Endodermal cell (in vitro differentiated cells): ENCODE results near the gene SEMA5A. TPM values are rescaled to one million over a fixed set of nuclear protein-coding genes. Genes with fewer than 3 reads are reported as not detected.

ENCODE experiments used
- DNase-seq: peaks from one replicate; pipeline ENCODE4 v3.0.0-alpha.2; 2017
- H3K27ac ChIP-seq: 2 replicates; pipeline ENCODE4 v1.5.1; 2013; ENCODE audit warnings: mild to moderate bottlenecking, low read depth, low read length, moderate library complexity
- H3K27me3 ChIP-seq: 2 replicates; pipeline ENCODE4 v1.6.1; 2013; ENCODE audit warnings: mild to moderate bottlenecking, low read length, moderate library complexity; ENCODE audit not compliant: insufficient read depth, control insufficient read depth, poor library complexity, severe bottlenecking
- H3K36me3 ChIP-seq: 2 replicates; pipeline ENCODE4 v1.7.0; 2013; ENCODE audit warnings: mild to moderate bottlenecking, low read length, moderate library complexity; ENCODE audit not compliant: control insufficient read depth, insufficient read depth
- H3K4me1 ChIP-seq: one replicate; pipeline ENCODE4 v1.7.0; 2013; ENCODE audit warnings: low read length; ENCODE audit not compliant: control insufficient read depth, insufficient read depth
- H3K4me3 ChIP-seq: 2 replicates; pipeline ENCODE4 v1.5.1; 2013; ENCODE audit warnings: mild to moderate bottlenecking, low read length, moderate library complexity
- H3K9ac ChIP-seq: 2 replicates; pipeline ENCODE4 v1.6.1; 2013; ENCODE audit warnings: mild to moderate bottlenecking, low read length, moderate library complexity; ENCODE audit not compliant: poor library complexity, severe bottlenecking; ENCODE audit errors: extremely low read depth
- H3K9me3 ChIP-seq: 2 replicates; pipeline ENCODE4 v1.6.1; 2013; ENCODE audit warnings: mild to moderate bottlenecking, low read length, moderate library complexity; ENCODE audit not compliant: control insufficient read depth
- H3K27ac Mint-ChIP-seq: 2 replicates; pipeline ENCODE4 v1.8.0; 2020; ENCODE audit warnings: mixed read lengths
- H3K27me3 Mint-ChIP-seq: 2 replicates; pipeline ENCODE4 v1.8.0; 2021; ENCODE audit warnings: mild to moderate bottlenecking, mixed read lengths; ENCODE audit not compliant: insufficient read depth
- H3K36me3 Mint-ChIP-seq: 2 replicates; pipeline ENCODE4 v1.8.0; 2020; ENCODE audit warnings: low read depth, mixed read lengths
- H3K4me1 Mint-ChIP-seq: 2 replicates; pipeline ENCODE4 v1.8.0; 2020; ENCODE audit warnings: mixed read lengths
- H3K4me3 Mint-ChIP-seq: 2 replicates; pipeline ENCODE4 v1.8.0; 2020; ENCODE audit warnings: mild to moderate bottlenecking, moderate library complexity, mixed read lengths
- H3K9me3 Mint-ChIP-seq: 2 replicates; pipeline ENCODE4 v1.8.0; 2020; ENCODE audit warnings: mild to moderate bottlenecking, mixed read lengths
- CTCF ChIP-seq: fragments of 200-600 bp; sonication (generic); conservative IDR thresholded peaks from 2 replicates; pipeline ENCODE4 v1.5.0; 2021; ENCODE audit warnings: antibody characterized with exemption, mild to moderate bottlenecking
- WGBS, 2 experiments: methylation state at CpG; one replicate each; pipeline versions ENCODE4 v1.1.5 to v1.1.7; 2013; ENCODE audit warnings: missing lambda C conversion rate in 2 of 2, mixed read lengths in 1 of 2; ENCODE audit not compliant: insufficient coverage in 1 of 2, insufficient read length in 1 of 2; 5-methylcytosine and 5-hydroxymethylcytosine counted together
- total RNA-seq, 2 donors: library from RNA; stranded (reverse); fragmentation: NEBNext Ultra II Directional in 1 of 2; extraction: Animal tissue kit (Norgen Biotek cat#: 25700) in 1 of 2; gene quantifications; 2 replicates in 1 of 2; 3 replicates in 1 of 2; pipeline ENCODE4 v1.2.1, GENCODE V29; 2021

SEMA5A gene
- total RNA-seq, 2 donors from 2014 or later, result 46.8 to 77.8 TPM

- Histone ChIP-seq H3K4me1 (peaks cover 4% of the 10 kb centered on the region), H3K9me3 (peaks cover 13% of the 10 kb centered on the region), H3K36me3 (peaks cover 18% of the 10 kb centered on the region), H3K27ac (no peak overlapping the region), H3K4me3 (no peak overlapping the region), H3K9ac (no peak overlapping the region), H3K27me3 (no peaks in the 10 kb centered on the region)
- H3K27ac Mint-ChIP-seq, result no peak overlapping the region
- no peaks in the 10 kb centered on the region for H3K4me1 Mint-ChIP-seq
- H3K27me3 Mint-ChIP-seq, result no peaks in the 10 kb centered on the region
- H3K9me3 Mint-ChIP-seq, result no peaks in the 10 kb centered on the region
- DNase-seq, result no peak
- 79 to 87% methylated on average over 4 to 7 of the region's 7 CpGs for WGBS, 2 experiments
- no peak for TF ChIP-seq CTCF
- peaks cover 14% of the 10 kb centered on the region for H3K36me3 Mint-ChIP-seq
- H3K4me3 Mint-ChIP-seq, result no peak overlapping the region
These were observed 198.2 kb downstream of the SEMA5A start for GRCh38 chr5:9347541-9348295.

- Mint-ChIP-seq H3K4me1 (no peaks in the 10 kb centered on the region), H3K36me3 (peaks cover 14% of the 10 kb centered on the region), H3K4me3 (no peak overlapping the region), H3K27me3 (no peaks in the 10 kb centered on the region), H3K9me3 (no peaks in the 10 kb centered on the region), H3K27ac (no peak overlapping the region)
- Histone ChIP-seq H3K4me1 (peaks cover 4% of the 10 kb centered on the region), H3K4me3 (no peak overlapping the region), H3K27me3 (no peaks in the 10 kb centered on the region), H3K9me3 (peaks cover 13% of the 10 kb centered on the region), H3K27ac (no peak overlapping the region), H3K36me3 (peaks cover 18% of the 10 kb centered on the region), H3K9ac (no peak overlapping the region)
- TF ChIP-seq CTCF, result no peak
- WGBS, 2 experiments, result 90 to 100% methylated on average over 2 to 3 of the region's 3 CpGs
- no peak for DNase-seq
These were observed 198.8 kb downstream of the SEMA5A start for GRCh38 chr5:9347032-9347431.

- WGBS, 2 experiments, result 100% methylated on average over 1 of the region's 1 CpG
- Mint-ChIP-seq H3K4me1 (no peaks in the 10 kb centered on the region), H3K27ac (no peak overlapping the region), H3K27me3 (no peaks in the 10 kb centered on the region), H3K4me3 (no peak overlapping the region), H3K9me3 (no peaks in the 10 kb centered on the region), H3K36me3 (peaks cover 14% of the 10 kb centered on the region)
- Histone ChIP-seq H3K27ac (no peak overlapping the region), H3K4me3 (no peak overlapping the region), H3K9ac (no peak overlapping the region), H3K9me3 (peaks cover 13% of the 10 kb centered on the region), H3K36me3 (peaks cover 18% of the 10 kb centered on the region), H3K4me1 (no peaks in the 10 kb centered on the region), H3K27me3 (no peaks in the 10 kb centered on the region)
- no peak for TF ChIP-seq CTCF
- DNase-seq, result no peak
These were observed 201.1 kb downstream of the SEMA5A start for GRCh38 chr5:9344751-9345240.
